RCC 7860 (cell line): ENCODE measurements around the gene PI3.
"Not testable (repeated sequence)": the region's sequence is repeated elsewhere in the genome, so short reads cannot be mapped to it uniquely, and the experiment has no call there.

Experiments
- DNase-seq: peaks from one replicate; pipeline ENCODE4 v3.0.0-alpha.2; 2015; ENCODE audit warnings: low spot score
- FAIRE-seq: peaks from 2 replicates; lab custom pipeline; 2012; peaks lifted over from hg19 to GRCh38; lab: Jason Lieb, UNC

The PI3 gene

DNA sequence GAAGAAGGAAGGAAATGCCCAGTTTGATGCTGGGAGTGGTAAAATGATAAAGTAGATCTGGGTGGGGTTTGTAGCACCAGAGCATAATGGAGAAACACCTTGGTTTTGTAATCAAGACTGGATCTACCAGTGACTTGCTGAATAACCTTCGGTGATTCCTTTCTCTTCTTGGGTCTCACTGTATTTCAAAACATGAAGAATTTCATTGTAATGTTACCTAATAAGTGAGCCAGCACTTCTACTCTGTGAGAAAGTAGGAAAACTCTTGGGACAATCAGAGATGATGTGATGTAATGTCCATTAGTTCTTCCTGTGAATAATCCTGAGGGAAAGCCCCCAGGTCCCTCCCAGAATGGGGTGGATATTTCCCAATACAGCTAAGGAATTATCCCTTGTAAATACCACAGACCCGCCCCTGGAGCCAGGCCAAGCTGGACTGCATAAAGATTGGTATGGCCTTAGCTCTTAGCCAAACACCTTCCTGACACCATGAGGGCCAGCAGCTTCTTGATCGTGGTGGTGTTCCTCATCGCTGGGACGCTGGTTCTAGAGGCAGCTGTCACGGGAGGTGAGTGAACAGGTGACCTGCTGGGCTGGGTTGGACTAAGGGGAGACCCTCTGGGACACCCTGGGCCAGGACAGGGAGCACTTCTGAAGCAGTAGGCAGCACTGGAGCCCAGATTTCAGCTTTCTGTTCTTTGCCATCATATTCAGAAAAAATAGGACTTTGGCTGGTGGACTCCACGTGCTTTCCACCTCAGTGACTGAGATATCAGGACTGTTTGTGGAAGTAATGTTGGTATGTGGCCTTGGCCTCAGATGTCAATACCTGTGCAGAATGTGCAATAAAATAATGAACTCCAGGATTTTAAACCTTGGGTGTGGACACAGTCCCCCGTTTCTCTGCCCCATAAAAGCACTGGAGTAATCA, at the start of gene PI3:
Gene PI3 (plus strand): TSS at position 469 of the 931 bp plus-strand sequence. CDS start 21 bp downstream, at position 490.
- FAIRE-seq, result no peak
- DNase-seq, result no peak

GRCh38 chr20:45128099-45128498, 46.6 kb upstream of the PI3 start:
- DNase-seq, result no peak
- no peak for FAIRE-seq

DNA sequence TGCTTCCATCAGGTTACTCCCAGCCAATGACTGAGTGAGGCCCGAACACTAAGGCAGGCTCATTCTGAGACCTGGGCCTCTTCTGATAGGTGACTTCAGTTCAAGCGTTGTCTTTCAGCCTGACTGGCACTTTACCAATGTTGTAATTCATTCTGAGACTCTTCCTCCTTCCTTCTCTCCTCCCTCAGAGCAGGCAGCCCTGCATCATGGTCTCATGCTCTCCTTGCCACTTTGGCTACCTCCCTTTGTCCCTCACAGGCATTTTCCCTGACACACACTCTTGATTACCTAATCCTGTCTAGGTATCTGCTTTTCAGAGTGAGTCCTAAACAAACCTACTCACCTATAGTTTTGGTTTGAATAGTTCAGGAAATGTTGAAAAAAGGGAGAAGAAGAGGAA, 37.8 kb upstream of the PI3 start:
- DNase-seq (no peak), FAIRE-seq (no peak)

GRCh38 chr20:45138561-45139300, 36.0 kb upstream of the PI3 start:
- no peak for FAIRE-seq
- DNase-seq, result no peak

DNA sequence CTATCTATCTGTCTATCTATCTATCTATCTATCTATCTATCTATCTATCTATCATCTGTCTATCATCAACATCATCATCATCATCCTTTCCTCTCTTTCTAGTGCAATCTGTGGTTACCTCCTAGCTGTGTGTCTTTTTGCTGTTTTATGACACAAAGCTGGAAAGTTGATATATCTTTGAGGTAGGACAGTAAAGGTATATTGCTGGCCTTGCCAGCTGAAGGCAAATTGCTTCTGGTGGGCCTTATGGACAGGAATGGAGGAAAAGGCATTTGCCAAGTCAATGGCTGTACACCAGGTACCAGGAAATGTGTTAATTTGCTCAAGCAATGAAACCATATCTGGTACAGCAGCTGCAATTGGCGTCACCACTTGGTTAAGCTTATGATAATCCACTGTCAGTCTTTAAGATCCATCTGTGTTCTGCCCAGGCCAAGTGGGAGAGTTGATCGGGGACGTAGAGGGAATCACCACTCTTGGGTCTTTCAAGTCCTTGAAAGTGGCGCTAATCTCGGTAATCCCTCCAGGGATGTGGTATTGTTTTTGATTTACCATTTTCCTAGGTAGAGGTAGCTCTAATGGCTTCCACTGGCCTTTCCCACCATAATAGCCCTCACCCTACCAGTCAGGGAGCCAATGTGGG, 34.8 kb upstream of the PI3 start:
- DNase-seq, FAIRE-seq: not testable (repeated sequence)

DNA sequence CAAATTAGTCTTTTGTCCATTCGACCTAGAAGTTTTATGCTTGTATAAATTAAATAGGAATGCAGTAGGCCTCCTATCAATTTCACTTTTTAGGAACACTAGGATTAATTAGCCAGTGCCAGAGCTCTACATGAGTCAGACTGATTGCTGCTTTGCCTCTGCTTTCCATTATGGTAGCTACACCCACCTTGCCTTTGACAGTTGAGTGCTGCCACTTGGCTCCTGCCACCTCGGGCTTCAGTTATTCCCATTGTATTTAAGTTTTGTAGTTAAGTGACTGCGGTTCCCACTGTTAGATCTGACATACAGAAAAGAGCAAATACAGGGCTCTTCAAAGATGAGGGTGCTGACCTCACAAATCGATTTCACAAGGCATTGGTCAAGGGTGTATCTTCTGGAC, 33.9 kb upstream of the PI3 start:
- FAIRE-seq, result no peak

GRCh38 chr20:45149062-45149461, 25.6 kb upstream of the PI3 start:
- FAIRE-seq (no peak), DNase-seq (no peak)

More for the DNA sequence above, 33.9 kb upstream of the PI3 start:
- DNase-seq, result no peak

DNA sequence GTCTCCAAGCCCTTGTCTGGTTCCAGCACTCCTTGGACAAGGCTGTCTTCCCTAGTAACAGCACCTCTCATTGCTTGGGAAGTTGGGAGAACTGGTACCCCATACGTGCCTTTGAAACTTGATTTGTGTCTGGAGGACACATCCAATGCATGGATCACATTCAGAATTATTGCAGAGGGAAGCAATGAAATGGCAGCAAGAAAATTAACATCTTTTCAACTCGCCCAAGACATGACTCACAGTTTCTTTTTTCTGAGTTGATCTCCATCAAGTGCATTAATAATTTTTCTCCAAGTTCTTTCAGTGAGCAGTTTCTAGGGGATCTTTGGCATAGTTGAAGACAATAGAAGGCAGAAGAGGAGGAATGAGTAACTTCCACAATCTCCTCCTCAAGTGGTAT, 22.3 kb upstream of the PI3 start:
- FAIRE-seq (no peak), DNase-seq (no peak)

DNA sequence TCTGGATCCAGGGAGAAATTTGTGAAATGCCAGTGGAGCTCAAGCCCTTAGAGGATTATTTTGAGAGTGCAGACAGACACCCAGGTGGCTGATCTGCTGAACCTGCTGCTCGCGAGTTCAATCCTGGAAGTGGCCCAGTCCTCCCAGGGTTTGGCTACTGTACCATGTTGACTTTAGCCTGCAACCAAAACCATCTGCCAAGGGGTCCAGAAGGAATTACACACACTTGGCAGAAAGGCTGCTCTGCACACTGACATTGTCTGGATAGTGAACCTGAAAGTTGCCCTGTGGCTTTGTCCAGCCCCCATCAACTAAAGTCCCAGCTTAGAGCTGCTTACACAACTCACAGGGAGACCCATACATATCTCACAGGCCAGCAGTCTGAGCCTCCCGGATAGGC, 21.6 kb upstream of the PI3 start:
- FAIRE-seq, result no peak
- no peak for DNase-seq

- no peak for FAIRE-seq
These were observed 20.9 kb upstream of the PI3 start for GRCh38 chr20:45153752-45154151.

DNA sequence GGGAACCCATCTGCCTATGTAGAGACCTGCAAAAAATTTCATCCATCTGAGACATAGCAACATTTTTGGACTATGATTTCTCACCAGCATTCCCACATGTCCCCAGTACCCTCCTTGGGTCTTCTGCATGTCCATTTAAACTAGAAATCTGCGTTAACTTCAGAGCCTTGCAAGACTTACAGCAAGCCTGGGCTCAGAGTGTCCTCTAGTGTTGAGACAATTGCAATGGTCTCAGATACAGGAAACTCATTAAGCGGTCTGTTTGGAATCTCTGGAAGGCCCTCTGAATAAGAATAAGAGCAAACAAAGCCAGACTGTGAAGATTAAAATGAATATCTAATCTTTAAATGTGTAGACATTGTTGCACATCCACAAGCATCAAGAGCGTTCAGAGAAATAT, 20.5 kb upstream of the PI3 start:
- DNase-seq, result no peak
- no peak for FAIRE-seq

More at GRCh38 chr20:45153752-45154151, 20.9 kb upstream of the PI3 start:
- no peak for DNase-seq

DNA sequence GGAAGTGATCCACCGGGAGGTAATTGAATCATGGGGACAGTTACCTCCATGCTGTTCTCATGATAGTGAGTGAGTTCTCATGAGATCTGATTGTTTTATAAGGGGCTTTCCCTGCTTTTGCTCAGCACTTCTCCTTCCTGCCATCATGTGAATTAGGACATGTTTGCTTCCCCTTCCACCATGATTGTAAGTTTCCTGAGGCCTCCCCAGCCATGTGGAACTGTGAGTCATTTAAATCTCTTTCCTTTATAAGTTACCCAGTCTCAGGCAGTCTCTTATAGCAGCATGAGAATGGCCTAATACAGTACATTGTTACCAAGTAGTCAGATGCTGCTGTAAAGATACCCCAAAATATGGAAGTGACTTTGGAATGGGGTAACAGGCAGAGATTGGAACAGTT, 19.9 kb upstream of the PI3 start:
- not testable (repeated sequence) for DNase-seq, FAIRE-seq

DNA sequence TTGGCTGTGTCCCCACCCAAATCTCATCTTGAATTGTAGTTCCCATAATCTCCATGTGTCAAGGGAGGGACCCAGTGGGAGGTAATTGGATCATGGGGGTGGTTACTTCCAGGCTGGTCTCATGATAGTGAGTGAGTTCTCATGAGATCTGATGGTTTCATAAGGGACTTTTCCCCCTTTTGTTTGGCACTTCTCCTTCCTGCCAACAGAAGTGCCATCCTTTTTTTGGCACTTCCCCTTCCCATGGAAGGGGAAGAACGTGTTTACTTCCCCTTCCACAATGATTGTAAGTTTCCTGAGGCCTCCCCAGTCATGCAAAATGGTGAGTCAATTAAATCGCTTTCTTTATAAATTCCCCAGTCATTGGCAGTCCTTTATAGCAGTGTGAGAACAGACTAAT, 18.0 kb upstream of the PI3 start:
- DNase-seq (no peak), FAIRE-seq (no peak)

DNA sequence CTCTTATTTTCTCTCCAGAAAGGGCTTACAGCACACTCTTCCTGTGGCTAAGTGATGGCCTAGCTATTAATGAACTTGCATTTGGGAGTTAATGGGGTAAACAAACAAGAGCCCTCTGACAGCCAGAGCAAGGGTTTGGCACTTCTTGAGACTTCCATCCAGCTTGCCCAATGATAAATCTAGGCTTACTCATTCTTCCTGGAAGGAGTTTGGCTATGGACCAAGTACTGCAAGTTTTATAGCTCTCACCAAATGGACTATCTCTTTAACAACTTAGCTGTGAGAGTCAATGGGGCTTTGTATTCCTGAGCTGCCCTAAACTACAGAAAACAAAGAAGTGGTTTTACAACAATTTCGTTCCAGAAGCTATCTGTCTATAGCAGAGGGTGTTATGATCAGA, 16.7 kb upstream of the PI3 start:
- FAIRE-seq, result no peak
- DNase-seq, result no peak

DNA sequence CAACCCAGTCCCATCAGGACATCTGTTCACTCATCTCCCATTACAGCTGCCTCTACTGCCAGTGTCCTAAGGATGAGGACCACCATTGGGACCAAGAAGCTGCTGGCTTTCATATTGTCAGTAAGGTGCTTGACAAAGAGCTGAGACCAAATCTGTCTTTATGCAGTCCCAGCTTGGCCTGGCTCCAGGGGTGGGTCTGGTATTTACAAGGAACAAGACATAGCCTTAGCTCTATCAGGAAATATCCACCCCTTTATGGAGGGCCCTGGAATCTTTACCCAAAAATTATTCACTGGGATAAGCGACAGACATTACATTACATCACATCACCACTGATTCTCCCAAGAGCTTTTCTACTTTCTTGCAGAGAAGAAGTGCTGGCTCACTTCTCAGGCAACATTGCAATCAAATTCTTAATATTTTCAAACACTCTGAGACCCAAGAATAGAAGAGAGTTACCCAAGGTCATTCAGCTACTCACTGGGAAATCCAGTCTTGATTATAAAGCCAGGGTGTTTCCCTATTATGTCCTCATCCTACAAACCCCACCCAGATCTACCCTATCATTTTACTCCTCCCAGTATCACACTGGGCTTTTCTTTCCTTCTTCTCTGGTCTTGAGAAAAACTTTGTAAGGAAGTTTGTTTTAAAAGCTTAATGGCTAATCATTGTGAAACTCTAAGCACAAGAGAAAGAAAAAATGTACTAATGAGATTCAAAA, 11.5 kb upstream of the PI3 start:
- no peak for FAIRE-seq
- DNase-seq, result no peak

DNA sequence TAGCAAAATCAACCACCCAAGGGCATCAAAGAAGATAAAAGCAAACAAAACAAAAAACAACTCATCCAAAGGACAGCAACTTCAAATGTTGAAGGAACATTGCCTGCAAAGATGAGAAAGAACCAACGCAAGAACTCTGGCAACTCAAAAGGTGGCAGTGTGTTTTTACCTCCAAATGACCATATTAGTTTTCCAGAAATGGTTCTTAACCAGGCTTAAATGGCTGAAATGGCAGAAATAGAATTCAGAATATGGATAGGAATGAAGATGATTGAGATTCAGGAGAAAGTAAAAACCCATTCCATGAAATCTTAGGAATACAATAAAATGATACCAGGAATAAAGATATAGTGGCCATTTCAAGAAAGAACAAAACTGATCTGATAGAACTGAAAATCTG, 9.8 kb upstream of the PI3 start:
- DNase-seq (no peak), FAIRE-seq (no peak)

GRCh38 chr20:45173522-45173921, 1.2 kb upstream of the PI3 start:
- FAIRE-seq (no peak), DNase-seq (no peak)

DNA sequence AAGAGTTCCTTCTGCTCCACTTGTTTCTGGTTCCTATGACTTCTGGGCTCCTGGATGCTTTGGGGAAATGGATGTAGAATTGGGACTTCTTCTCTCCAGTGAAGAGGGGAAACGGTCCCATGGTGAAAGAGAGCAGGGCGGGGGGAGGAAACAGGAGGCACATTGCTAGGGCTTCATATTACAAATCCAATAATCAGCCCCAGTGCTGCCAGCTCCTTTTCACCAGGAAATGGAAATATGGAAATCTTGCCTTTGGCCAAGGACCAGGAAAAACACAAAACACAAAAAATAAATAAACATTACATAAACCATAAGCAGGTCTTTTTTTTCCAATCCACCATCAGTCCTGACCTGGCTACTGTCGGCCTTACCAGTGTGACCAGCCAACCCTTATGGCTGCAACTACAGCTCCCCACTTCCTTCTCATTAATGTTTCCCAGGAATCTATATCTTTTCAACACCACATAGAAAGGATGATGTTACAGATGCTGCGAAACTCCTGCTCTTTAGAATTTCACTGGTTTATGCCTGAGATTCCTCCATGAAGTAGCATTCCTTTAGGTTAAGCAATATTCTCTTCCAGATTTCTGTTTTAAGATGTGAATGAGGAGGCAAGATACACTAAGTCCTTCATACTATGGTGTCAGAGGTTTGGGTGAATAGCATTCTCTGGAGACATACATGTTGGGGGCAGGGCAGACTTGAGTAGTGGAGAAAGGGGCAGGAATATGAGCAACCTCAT, 2.0 kb downstream of the PI3 start:
- no peak for DNase-seq
- no peak for FAIRE-seq

- DNase-seq, result no peak
- no peak for FAIRE-seq
These were observed 4.5 kb downstream of the PI3 start for GRCh38 chr20:45179166-45179565.

DNA sequence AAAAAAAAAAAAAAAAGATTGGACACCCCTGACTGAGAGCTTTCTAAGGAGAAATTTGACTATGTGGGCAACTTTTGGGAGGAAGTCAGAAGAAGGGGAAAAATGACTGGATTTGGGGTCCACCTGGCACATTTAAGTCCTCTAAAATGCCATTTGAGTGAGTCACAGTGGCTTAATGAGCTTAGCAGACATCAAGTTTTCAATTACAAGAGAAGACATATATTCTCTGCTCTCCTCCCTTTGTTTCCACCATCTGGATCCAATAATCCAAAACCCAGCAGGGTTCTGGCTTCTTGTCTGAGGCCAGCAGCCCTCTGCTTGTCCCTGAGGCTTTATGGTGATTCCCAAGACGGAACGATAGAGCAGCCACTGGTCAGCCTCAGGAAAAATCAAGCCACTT, 6.9 kb downstream of the PI3 start:
- no peak for DNase-seq
- no peak for FAIRE-seq
